DND-41 (cell line): ENCODE data around the gene TOMT.

ENCODE experiments used
- CTCF ChIP-seq: IDR thresholded peaks from 2 replicates; pipeline ENCODE4 v1.5.1; 2012; ENCODE audit warnings: borderline replicate concordance, low read length, moderate library complexity, mild to moderate bottlenecking; ENCODE audit not compliant: poor library complexity, severe bottlenecking; ENCODE audit errors: extremely low read depth
- EZH2 ChIP-seq: IDR thresholded peaks from 3 replicates; pipeline ENCODE4 v1.6.1; 2012; ENCODE audit warnings: borderline replicate concordance, low read depth, mild to moderate bottlenecking, moderate library complexity, low read length, inconsistent platforms; ENCODE audit not compliant: severe bottlenecking

- no peak for TF ChIP-seq CTCF
- no peak for TF ChIP-seq EZH2
These were observed 7.0 kb upstream of the TOMT start for GRCh38 chr11:72098741-72099140.
